Spleen (tissue), 11 donors: ENCODE data around the gene WBP1L. TPM values are rescaled to one million over a fixed set of nuclear protein-coding genes. Genes with fewer than 3 reads are reported as not detected.
A peak's percentile ranks its signal among the peaks of the same experiment; 100 is the strongest.

Experiments used
- DNase-seq: peaks from one replicate; pipeline ENCODE4 v3.0.0-alpha.2; 2020
- H3K27ac ChIP-seq, 8 donors: fragments of 200-600 bp; sonication (generic) in 7 of 8; 1 replicate in 4 of 8; 2 replicates in 4 of 8; pipeline versions ENCODE4 v1.5.0 to v1.8.0; 2016 to 2021; ENCODE audit warnings: inconsistent platforms in 4 of 8, mild to moderate bottlenecking in 4 of 8, moderate library complexity in 1 of 8
- H3K27me3 ChIP-seq, 7 donors: fragments of 200-600 bp; sonication (generic) in 6 of 7; replicated peaks in 1 of 7; 1 replicate in 4 of 7; 2 replicates in 3 of 7; pipeline versions ENCODE4 v1.5.0 to v1.8.0; 2016 to 2021; ENCODE audit warnings: inconsistent platforms in 3 of 7, mild to moderate bottlenecking in 1 of 7
- H3K36me3 ChIP-seq, 6 donors: fragments of 200-600 bp; sonication (generic) in 5 of 6; 1 replicate in 4 of 6; 2 replicates in 2 of 6; pipeline versions ENCODE4 v1.5.0 to v1.8.0; 2016 to 2021; ENCODE audit warnings: inconsistent platforms in 2 of 6
- H3K4me1 ChIP-seq, 6 donors: fragments of 200-600 bp; sonication (generic) in 5 of 6; 1 replicate in 3 of 6; 2 replicates in 3 of 6; pipeline versions ENCODE4 v1.5.0 to v1.8.0; 2016 to 2021; ENCODE audit warnings: inconsistent platforms in 3 of 6
- H3K4me3 ChIP-seq, 8 donors: fragments of 200-600 bp; sonication (generic) in 7 of 8; 1 replicate in 4 of 8; 2 replicates in 4 of 8; pipeline versions ENCODE4 v1.5.0 to v1.8.0; 2016 to 2021; ENCODE audit warnings: inconsistent platforms in 4 of 8, mild to moderate bottlenecking in 4 of 8, moderate library complexity in 2 of 8
- H3K9me3 ChIP-seq, 8 donors: fragments of 200-600 bp; sonication (generic) in 7 of 8; 1 replicate in 4 of 8; 2 replicates in 4 of 8; pipeline versions ENCODE4 v1.5.0 to v1.8.0; 2016 to 2021; ENCODE audit warnings: inconsistent platforms in 4 of 8
- POLR2A ChIP-seq, 3 donors: fragments of 450-650 bp; IDR thresholded peaks; one replicate each; pipeline ENCODE4 v1.5.1; 2017; ENCODE audit warnings: antibody characterized with exemption in 3 of 3, mild to moderate bottlenecking in 1 of 3
- POLR2AphosphoS5 ChIP-seq, 3 donors: sonication (generic); formaldehyde crosslinking; IDR thresholded peaks; one replicate each; pipeline ENCODE4 v1.5.1; 2017; ENCODE audit warnings: antibody characterized with exemption in 3 of 3
- WGBS, 5 donors: extraction: QIAGEN DNeasy Blood & Tissue Kit in 3 of 5; methylation state at CpG; one replicate each; pipeline versions ENCODE4 v1.1.5 to v1.1.7; 2013 to 2018; 5-methylcytosine and 5-hydroxymethylcytosine counted together
- intact Hi-C: fragments of 100-400 bp; cut with DNase I; formaldehyde crosslinking; loops from one replicate; pipeline ENCODE4 v1.15.0; 2023; ENCODE audit warnings: low total_unique reads
- polyA plus RNA-seq, 3 donors: library from polyadenylated mRNA; stranded (reverse); fragments of 200-250 nt; gene quantifications; one replicate each; pipeline ENCODE4 v1.2.1, GENCODE V29; 2013
- total RNA-seq, 7 donors: library from RNA; depleted of rRNA in 3 of 7; stranded (reverse); fragments of >200 nt in 3 of 7; fragmentation: NEBNext Ultra II Directional in 4 of 7; extraction: Animal tissue kit (Norgen Biotek cat#: 25700) in 4 of 7; gene quantifications; one replicate each; pipeline versions ENCODE4 v1.1.0 to v1.2.1, GENCODE V29; 2016 to 2021
- TF ChIP-seq, protein P1 (sequence below), 11 experiments: fragments of 200-600 bp in 7 of 11; fragments of 450-650 bp in 4 of 11; sonication (generic) in 4 of 11; IDR thresholded peaks in 8 of 11; conservative IDR thresholded peaks in 3 of 11; 1 replicate in 7 of 11; 2 replicates in 4 of 11; pipeline versions ENCODE4 v1.4.0 to v1.8.0; 2016 to 2021; ENCODE audit warnings: antibody characterized with exemption in 11 of 11, inconsistent platforms in 4 of 11, mild to moderate bottlenecking in 1 of 11
- donor health status: healthy with polysubstance abuse.
- donor health status: DM: no; HTN: no; CAD: no; lungs with moderate emphysema.
- donor health status: DM: no; HTN: no; CAD: no.
- donor health status: Bipolar disorder and iron deficiency.
- donor health status: healthy.
- donor health status: DM: no; HTN: no; CAD: no.
- donor health status: DM: yes; HTN: yes; CAD: no.

Gene WBP1L
- total and polyA plus RNA-seq, 10 donors: 15.9 to 149 (median 49.2) TPM

DNA sequence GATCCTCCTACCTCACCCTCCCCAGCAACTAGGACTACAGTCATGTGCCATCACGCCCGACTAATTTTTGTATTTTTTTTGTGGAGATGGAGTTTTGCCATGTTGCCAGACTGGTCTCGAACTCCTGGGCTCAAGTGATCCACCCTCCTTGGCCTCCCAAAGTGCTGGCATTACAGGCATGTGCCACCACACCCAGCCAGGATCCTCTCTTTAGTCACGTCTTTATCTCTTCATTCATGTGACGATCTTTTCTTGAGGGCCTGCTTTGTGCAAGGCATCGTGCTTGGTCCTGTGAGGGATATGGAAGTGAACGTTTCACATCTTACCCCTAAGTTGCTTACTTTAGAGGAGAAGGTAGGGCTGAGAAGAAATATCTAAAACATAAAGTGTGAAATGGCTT is 21.6 kb downstream of the WBP1L start:
- Histone ChIP-seq H3K36me3 (peaks cover 0 to 55% (median 3%) of the 10 kb centered on the region in 6 donors), H3K4me1 (peaks cover 14 to 82% (median 37%) of the 10 kb centered on the region in 6 donors), H3K27me3 (no peaks in the 10 kb centered on the region), H3K27ac (peak overlapping the region in 3 of 8 donors; percentile 25 to 53 (median 48)), H3K9me3 (no peaks in the 10 kb centered on the region), H3K4me3 (no peak overlapping the region)
- DNase-seq: no peak
- 68 to 92% (median 83%) methylated on average over 7 of the region's 7 CpGs for WGBS, 5 donors
- intact Hi-C loops: no loop called here
- TF ChIP-seq, protein P1, sequence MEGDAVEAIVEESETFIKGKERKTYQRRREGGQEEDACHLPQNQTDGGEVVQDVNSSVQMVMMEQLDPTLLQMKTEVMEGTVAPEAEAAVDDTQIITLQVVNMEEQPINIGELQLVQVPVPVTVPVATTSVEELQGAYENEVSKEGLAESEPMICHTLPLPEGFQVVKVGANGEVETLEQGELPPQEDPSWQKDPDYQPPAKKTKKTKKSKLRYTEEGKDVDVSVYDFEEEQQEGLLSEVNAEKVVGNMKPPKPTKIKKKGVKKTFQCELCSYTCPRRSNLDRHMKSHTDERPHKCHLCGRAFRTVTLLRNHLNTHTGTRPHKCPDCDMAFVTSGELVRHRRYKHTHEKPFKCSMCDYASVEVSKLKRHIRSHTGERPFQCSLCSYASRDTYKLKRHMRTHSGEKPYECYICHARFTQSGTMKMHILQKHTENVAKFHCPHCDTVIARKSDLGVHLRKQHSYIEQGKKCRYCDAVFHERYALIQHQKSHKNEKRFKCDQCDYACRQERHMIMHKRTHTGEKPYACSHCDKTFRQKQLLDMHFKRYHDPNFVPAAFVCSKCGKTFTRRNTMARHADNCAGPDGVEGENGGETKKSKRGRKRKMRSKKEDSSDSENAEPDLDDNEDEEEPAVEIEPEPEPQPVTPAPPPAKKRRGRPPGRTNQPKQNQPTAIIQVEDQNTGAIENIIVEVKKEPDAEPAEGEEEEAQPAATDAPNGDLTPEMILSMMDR (IDR thresholded peaks at IDR 0.05 in 8 of 11, conservative IDR thresholded peaks at IDR 0.05 in 3 of 11): no peak
- no peak for TF ChIP-seq POLR2AphosphoS5 (IDR thresholded peaks at IDR 0.05)
- no peak for TF ChIP-seq POLR2A (IDR thresholded peaks at IDR 0.05)

DNA sequence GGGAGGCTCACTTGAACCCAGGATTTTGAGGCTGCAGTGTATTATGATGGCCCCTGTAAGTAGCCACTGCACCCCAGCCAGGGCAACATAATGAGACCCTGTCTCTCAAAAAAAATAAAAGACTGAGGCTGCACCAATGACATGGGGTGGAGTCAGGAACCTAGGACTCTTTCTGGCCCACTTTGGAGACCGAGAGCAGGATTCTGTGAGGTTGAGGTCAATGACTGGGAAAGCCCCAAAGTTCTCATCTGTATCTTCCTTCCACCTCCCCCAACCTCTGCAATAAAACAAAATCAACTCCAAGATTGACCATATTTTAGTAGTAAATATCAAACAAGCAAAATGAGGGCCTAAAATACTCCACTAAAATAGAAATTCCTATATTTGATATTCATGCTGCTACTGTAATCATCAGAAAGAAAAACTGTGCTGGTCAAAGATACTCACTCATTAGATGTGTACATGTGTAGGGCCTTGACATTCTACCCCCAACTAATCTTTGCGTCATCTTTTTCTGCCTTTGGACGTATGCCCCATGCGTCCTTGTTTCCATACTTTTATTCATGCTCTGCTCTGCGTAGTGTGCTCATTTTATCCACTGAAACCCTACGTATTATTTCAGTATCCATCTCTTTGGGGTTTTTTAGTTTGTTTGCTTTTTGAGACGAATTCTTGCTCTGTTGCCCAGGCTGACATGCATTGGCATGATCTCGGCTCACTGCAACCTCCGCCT is 23.8 kb downstream of the WBP1L start:
- TF ChIP-seq, protein P1 (IDR thresholded peaks at IDR 0.05 in 8 of 11, conservative IDR thresholded peaks at IDR 0.05 in 3 of 11): no peak
- TF ChIP-seq POLR2AphosphoS5 (IDR thresholded peaks at IDR 0.05): no peak
- TF ChIP-seq POLR2A (IDR thresholded peaks at IDR 0.05): no peak
- Histone ChIP-seq H3K4me3 (no peak overlapping the region), H3K27ac (peak overlapping the region in 3 of 8 donors; percentile 16 to 44 (median 18)), H3K4me1 (peaks cover 14 to 83% (median 38%) of the 10 kb centered on the region in 6 donors), H3K9me3 (no peaks in the 10 kb centered on the region), H3K36me3 (peaks cover 0 to 42% (median 3%) of the 10 kb centered on the region in 6 donors), H3K27me3 (no peaks in the 10 kb centered on the region)
- intact Hi-C loops: no loop called here
- WGBS, 5 donors: 73 to 88% (median 84%) methylated on average over 9 of the region's 9 CpGs
- DNase-seq: no peak

DNA sequence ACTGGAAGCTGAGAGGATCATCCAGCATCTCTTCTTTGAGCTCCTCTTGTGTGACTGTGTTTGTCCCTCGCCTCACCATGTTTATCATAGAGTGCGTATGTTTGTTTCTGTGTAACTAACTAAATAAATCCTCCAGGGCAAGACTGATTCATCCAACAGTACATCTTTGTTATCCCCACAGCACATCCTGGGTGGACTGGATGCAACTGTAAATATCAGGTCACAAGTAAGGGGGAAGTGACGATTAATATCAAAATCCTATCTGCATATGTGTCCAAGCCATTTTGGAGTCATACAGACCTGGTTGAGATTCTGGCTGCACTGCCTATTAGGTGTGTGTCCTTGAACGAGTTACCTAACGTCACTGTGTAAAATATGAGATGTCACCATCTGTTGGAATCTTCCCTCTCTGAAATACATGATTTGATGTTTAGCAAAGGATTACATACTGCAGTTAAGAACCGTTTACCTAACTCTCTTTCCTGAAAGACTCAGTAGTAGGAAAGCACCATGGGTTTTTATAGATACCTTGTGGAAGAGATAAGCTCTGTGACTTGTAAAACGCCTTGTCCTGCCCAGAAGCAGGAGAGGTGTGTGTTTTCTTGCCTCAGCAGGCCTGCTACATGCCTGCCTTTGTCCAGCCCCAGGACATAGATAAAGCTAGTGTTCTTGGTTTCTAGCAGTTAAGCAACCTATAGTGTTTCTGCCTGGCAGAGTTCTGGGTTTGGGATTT is 25.8 kb downstream of the WBP1L start:
- H3K27ac ChIP-seq: no peak overlapping the region
- intact Hi-C loops: no loop called here
- no peak for DNase-seq
- H3K36me3 ChIP-seq: peaks cover 0 to 25% (median 0%) of the 10 kb centered on the region in 6 donors
- 81 to 90% (median 84%) methylated on average over 7 of the region's 7 CpGs for WGBS, 5 donors
- H3K4me1 ChIP-seq: peaks cover 22 to 83% (median 46%) of the 10 kb centered on the region in 6 donors
- H3K4me3 ChIP-seq: no peak overlapping the region
- no peaks in the 10 kb centered on the region for H3K9me3 ChIP-seq
- TF ChIP-seq POLR2AphosphoS5 (IDR thresholded peaks at IDR 0.05): no peak
- H3K27me3 ChIP-seq: no peaks in the 10 kb centered on the region

DNA sequence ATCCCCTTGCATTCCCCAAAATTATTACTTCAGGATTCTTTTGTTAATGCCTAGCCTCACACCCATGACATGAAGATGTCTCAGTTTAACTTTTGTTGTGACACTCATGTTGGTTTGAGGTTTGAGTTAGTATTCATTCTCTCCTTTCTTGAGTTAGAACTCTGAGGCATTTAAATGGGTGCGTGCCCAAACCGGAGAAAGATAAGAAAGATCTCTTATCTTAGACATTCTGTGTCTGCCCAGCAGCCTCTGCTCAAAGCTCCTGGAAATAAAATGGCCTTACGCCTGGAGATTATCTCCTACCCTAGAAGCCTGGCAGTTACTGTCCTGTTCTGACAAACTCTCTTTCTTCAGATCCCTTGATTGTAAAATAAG is 26.3 kb downstream of the WBP1L start:
- Histone ChIP-seq H3K4me1 (peaks cover 23 to 83% (median 47%) of the 10 kb centered on the region in 6 donors), H3K27me3 (no peaks in the 10 kb centered on the region), H3K27ac (no peak overlapping the region), H3K9me3 (no peaks in the 10 kb centered on the region), H3K4me3 (no peak overlapping the region), H3K36me3 (peaks cover 0 to 20% (median 0%) of the 10 kb centered on the region in 6 donors)
- 81 to 95% (median 90%) methylated on average over 3 of the region's 3 CpGs for WGBS, 5 donors
- TF ChIP-seq, protein P1 (IDR thresholded peaks at IDR 0.05 in 8 of 11, conservative IDR thresholded peaks at IDR 0.05 in 3 of 11): no peak
- TF ChIP-seq POLR2A (IDR thresholded peaks at IDR 0.05) (no peak), POLR2AphosphoS5 (IDR thresholded peaks at IDR 0.05) (no peak)
- DNase-seq: no peak
- intact Hi-C loops: no loop called here
